Suppressor macrophage (primary cell): Measurements from ENCODE around the gene LITAF.
"Not testable (repeated sequence)": the region's sequence is repeated elsewhere in the genome, so short reads cannot be mapped to it uniquely, and the experiment has no call there.

Experiments used
- DNase-seq, 4 experiments: peaks; one replicate each; pipeline ENCODE4 v3.0.0-alpha.2; 2020 to 2022

The LITAF gene

GRCh38 chr16:11597235-11598095 is 10.7 kb upstream of the LITAF start:
- DNase-seq, result peak; percentile 86 to 94 (median 90)

DNA sequence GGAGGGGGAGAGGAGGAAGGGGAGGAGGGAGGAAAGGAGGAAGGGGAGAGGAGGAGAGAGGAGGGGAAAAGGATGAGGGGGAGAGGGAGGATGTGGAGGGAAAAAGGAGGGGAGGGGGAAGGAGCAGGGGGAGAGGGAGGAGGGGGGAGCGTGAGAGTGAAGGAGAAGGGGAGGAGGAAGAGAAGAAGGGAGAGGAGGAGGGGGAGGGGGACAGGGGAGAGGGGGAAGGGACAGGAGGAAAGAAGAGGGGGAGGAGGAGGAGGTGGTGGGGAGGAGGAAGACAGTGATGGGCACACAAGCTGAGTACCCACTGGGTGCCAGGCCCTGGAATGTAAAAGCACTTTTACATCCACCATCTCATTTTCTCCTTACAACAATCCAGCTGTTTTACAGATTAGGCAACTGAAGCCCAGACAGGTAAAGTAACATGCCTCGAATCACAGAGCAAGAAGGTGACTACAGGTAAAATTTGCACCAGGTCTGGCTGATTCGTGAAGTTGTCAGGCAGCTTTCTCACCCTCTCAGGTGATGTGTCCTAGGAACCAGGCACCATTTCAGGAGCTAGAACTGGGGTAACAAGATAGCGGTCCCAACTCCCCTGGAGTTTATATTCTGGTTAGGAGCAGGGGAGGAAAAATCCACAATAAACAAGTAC is 10.0 kb upstream of the LITAF start:
- DNase-seq, result no peak

- no peak for DNase-seq
These were observed 6.9 kb upstream of the LITAF start for GRCh38 chr16:11593581-11593980.

DNA sequence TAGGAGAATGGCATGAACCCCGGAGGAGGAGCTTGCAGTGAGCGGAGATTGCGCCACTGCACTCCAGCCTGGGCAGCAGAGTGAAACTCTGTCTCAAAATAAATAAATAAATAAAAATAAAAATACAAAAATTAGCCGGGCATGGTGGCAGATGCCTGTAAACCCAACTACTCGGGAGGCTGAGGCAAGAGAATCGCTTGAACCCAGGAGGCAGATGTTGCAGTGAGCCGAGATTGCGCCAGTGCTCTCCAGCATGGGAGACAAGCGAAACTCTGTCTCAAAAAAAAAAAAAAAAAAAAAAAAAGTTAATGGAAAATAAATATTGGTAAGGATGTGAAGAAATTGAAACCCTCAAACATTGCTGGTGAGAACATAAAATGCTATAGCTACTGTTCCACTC is 6.4 kb upstream of the LITAF start:
- DNase-seq, result not testable (repeated sequence)

- not testable (repeated sequence) for DNase-seq
These were observed 4.9 kb upstream of the LITAF start for GRCh38 chr16:11591630-11592029.

GRCh38 chr16:11589198-11589550 is 2.5 kb upstream of the LITAF start:
- DNase-seq, result peak in 1 of 4 experiments; percentile 5

DNA sequence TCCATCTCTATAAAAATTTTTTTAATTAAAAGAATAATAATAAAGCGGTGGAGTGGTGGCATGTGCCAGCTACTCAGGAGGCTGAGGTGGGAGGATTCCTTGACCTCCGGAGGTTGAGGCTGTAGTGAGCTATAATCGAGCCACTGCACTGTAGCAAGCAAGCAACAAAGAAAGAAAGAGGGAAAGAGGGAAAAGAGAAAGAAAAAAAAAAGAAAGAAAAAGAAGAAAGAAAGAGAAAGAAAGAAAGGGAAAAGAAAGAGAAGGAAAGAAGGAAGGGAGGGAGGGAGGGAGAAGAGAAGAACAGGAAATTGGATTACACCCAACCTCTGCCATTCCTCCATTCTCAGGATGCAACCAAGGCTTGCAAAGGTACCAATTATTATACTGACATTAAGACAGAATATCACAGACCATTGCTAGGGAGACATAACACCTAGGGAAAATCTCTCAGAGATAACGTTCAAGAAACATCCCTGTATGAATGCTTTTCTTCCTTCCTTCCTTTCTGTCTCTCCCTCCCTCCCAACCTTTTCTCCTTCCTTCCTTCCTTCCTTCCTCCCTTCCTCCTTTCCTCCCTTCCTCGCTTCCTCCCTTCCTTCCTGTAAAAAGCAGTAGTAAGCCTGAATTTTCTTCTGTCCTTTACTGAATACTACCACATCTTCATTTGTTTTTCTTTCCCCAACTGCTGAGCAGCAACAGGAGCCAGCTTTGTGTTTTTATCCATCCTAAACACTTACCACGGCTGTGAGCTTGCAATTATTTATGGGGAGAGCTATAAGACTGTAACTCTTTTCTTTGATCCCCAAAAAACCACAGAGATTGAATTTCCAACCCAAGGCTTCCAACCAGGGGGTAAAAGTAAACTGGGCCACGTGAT is 1.8 kb upstream of the LITAF start:
- peak in 1 of 4 experiments; percentile 1 for DNase-seq

DNA sequence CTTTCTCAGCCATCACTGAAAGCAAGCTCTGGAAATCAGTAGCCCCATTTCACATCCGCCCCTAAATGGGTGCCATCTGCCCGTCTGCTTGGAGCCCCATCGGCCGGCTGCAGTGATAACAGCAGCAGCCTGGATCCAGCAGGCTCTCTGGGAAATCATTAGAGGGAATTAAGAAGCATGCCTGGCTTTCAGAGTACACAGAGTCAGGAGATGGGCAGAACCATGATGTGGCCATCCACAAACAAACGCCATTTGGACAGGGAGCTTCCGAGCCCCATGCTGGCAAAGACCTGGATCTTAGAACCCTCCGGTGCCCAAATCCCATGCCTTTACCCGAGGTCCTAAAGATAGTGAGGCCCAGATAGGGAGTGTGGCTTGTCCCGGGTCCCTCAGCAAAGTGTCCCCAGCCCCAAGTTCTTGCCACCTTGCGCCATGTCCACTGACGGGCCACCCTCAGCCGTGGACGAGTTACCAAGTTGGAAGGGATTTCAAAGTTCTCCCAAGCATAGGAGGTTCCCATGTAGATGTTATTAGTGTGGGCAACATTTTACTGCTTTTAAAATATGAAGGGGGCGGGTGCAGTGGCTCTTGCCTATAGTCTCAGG is 1.0 kb upstream of the LITAF start:
- peak in 1 of 4 experiments; percentile 3 for DNase-seq

- no peak for DNase-seq
These were observed 302 bp downstream of the LITAF start for GRCh38 chr16:11586378-11586855.

DNA sequence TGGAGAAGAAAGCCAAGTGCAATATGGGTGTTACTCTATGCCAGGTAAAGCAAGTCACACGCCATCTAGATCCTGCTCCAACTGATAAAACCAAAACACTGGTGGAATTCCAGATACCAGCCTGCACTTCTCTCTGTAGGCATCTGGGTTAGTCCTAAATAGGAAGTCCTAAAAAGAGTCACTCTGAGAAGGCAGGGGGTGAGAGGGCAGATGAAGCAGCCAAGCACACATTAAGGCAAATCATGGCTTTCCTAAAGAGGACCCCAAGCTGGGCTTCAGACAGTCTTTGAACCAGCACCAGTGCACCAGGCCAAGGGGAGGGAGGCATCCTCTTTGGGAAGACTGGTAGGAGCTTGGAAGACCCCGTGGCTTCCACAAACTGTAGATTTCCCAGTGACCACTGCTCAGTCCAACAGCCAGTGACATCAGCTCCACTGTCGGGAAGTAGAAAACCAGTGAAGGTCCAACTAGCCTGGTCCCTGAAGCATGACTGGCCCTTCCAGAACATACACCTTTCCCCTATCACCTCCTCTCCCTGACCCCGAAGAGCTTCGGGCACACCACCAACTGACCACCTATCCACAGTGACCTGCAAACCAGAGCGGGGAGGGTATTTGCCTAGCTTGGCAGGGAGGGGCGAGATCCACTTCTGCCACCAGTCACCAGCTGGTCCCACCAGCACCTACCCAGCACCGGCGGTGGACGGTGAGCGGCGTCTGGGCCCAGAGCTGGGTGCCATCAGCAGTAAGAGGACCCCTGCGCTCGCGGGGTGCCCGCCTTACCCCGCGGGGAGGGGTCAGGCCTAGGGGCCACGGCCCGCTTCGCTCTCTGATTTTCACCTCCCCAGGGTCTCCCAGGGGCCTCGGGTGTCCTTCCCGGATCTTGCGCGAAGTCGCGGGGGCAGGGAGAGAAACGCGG is 1.0 kb downstream of the LITAF start:
- DNase-seq, result peak; percentile 49 to 68 (median 58)

GRCh38 chr16:11583889-11584565 is 2.7 kb downstream of the LITAF start:
- DNase-seq, result peak; percentile 68 to 90 (median 78)

GRCh38 chr16:11583166-11583565 is 3.6 kb downstream of the LITAF start:
- DNase-seq, result peak in 1 of 4 experiments; percentile 13

- peak in 1 of 4 experiments; percentile 38 for DNase-seq
These were observed 4.4 kb downstream of the LITAF start for GRCh38 chr16:11582157-11582814.

GRCh38 chr16:11581678-11582077 is 5.0 kb downstream of the LITAF start:
- DNase-seq, result no peak

GRCh38 chr16:11580451-11581086 is 6.2 kb downstream of the LITAF start:
- no peak for DNase-seq

- DNase-seq, result not testable (repeated sequence)
These were observed 9.4 kb downstream of the LITAF start for GRCh38 chr16:11577290-11577660.

DNA sequence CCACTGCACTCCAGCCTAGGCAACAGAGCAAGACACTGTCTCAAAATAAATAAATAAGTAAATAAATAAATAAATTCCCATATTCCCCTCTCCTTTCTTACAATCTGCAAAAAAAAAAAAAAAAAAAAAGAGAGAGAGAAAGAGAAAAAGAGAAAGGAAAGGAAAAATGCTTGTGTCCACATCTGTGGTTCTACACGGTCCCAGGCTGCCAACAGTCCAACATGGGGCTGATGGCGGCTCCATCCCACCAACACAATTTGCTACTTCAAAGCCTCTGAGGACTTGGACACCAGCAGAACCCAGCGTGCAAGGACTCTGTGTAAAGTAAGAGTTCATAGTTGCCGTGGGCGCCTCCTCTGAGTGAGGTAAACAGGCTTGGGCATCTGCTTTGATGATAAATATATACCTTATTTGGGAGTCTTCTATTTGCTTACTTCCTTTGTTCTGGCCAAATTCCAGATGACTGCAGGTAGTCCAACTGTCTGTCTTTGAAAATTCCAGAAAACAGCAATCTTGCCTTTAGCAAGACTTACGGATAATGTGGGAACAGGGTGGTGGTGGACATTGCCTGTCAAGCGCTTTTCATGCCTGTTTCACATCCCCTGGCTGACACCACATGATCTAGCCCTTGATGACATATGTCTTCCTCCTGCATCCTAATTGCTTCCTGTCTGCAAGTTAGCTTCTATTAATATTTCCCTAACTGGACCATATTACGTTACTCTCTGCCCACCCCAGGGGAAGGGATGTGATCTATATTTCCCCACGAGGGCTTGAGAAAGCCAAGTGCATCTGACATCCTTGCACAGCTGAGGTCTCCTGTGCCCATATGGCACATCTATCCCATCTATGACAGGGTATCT is 10.1 kb downstream of the LITAF start:
- DNase-seq, result peak; percentile 89 to 98 (median 94)

DNA sequence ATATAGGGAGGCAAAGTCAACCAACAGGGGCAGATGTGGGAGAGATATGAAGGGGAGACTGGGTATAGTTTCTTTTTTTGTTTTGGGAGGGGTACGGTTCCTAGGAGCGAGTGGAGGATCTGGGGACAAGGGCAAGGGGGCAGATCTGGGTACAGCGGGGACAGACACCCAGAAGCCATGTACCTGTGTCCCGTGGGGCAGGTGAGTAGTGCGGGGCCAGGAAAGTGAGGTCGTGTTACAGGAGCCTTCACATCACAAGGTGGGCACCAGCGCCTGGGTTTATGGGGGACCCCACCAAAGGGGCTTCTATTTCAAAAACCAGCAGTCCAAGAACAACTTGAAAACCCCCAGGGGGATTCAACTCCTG is 11.5 kb downstream of the LITAF start:
- no peak for DNase-seq
